HG03460 (cell line): ENCODE measurements around the gene KAZN.
"Not testable (repeated sequence)": the region's sequence is repeated elsewhere in the genome, so short reads cannot be mapped to it uniquely, and the experiment has no call there.

ENCODE experiments used
- ATAC-seq: cut with Tn5 transposase; IDR thresholded peaks from one replicate; pipeline ENCODE4 v1.9.1; 2021; ENCODE audit not compliant: unreplicated experiment

Gene KAZN

GRCh38 chr1:15115542-15116330, 517.3 kb downstream of the KAZN start:
- ATAC-seq: no peak

DNA sequence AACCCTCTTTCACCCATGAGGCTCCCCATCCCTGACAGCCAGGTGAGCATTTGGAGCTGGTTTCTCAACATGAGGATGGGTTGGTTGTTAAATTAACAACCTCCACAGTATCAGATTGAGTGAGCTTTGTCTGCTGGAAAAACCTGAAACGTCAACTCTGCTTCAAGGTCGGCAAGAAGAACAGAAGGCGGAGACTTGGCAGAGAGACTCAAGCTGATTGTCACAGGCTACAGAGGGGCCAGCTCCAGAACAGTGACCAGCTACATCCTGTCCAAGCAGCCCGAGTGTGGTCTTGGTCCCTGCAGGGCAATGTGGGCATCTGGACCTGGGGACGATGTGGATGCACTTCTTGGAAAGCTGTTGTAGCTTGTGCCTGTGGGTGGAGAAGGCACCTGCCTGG, 518.5 kb downstream of the KAZN start:
- ATAC-seq: no peak

GRCh38 chr1:15117671-15118325, 519.3 kb downstream of the KAZN start:
- no peak for ATAC-seq

GRCh38 chr1:15118579-15118978, 520.1 kb downstream of the KAZN start:
- ATAC-seq: no peak

GRCh38 chr1:15120251-15120945, 521.9 kb downstream of the KAZN start:
- ATAC-seq: no peak

- no peak for ATAC-seq
Measured at GRCh38 chr1:15122331-15122730, 523.8 kb downstream of the KAZN start.

DNA sequence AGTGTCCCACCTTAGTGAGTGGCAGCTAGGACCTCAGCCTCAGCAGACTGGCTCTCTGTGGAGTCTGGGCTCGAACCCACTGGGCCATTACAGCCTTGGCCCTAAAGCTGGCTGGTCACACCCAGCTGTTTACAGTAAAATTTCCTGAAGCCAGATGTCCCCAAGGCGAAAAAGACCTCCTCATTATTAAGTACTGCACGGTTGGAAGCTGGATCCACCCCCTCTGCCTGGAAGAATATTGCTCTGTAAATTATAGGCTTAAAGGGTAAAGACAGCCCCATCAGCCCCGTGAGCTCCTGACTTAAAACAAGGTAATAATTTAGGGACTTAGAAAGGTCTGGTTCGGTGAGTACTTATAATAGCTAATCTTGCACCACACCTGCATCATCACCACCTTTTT, 524.8 kb downstream of the KAZN start:
- ATAC-seq: no peak

- ATAC-seq: no peak
Measured at GRCh38 chr1:15123925-15124324, 525.4 kb downstream of the KAZN start.

DNA sequence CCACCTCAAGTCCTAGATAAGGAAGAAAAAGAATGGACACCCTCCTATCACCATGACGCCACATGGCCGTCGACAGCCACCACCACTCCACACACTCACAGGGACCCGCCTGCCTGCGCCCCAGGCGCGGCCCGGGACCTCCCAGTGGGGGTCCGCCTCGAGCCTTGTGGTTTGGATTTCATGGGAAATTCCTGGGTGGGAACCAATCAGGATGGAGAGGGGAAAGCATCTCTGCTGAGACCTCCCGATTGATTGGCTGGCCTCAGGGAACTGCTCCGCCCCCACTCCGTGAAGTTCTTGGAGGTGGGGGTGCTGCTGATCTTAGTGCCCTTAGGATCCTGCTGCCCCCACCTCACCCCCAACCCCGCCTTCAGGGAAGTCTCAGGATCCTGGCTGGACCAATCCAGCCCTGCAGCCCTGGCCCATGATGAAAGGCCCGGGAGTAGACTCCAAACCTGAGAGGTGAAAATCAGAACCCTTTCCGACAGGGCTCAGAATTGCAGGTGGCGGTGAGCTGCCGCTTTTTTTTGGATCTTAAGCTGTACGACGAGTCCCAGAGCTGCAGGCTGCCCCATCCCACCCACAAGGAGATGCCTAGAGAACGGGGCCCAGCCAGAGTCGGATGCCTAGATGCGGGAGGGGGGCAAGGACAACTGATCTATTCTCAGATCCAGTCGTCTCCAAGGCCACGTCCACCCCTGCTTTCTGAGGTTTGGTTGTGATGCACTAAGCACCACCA, 526.0 kb downstream of the KAZN start:
- no peak for ATAC-seq

DNA sequence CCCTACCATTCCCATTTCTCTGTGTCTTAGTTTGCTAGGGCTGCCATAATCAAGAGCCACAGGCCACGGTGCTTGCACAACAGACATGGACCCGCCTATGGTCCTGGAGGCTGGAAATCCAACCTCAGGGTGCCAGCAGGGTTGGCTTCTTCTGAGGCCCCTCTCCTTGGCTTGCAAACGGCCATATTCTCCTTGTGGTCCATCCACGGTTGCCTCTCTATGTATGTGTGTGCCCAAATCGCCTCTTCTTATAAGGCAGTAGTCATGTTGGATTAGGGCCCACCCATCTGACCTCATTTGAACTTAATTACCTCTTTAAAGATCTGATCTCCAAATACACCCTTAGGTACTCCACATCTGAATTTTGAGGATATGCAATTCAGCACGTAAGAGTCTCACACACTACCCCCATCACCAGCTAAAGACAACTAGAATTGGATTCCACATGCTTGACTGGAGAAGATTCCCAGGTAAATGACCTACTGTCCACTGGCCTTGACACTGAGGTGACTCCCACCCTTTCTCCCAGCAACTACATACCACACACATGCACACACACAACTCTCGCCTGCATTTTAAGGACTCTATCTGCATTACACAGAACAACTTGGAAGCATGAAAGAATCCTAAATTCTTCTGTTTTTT, 526.7 kb downstream of the KAZN start:
- ATAC-seq: no peak

GRCh38 chr1:15128077-15128476, 529.6 kb downstream of the KAZN start:
- no peak for ATAC-seq

DNA sequence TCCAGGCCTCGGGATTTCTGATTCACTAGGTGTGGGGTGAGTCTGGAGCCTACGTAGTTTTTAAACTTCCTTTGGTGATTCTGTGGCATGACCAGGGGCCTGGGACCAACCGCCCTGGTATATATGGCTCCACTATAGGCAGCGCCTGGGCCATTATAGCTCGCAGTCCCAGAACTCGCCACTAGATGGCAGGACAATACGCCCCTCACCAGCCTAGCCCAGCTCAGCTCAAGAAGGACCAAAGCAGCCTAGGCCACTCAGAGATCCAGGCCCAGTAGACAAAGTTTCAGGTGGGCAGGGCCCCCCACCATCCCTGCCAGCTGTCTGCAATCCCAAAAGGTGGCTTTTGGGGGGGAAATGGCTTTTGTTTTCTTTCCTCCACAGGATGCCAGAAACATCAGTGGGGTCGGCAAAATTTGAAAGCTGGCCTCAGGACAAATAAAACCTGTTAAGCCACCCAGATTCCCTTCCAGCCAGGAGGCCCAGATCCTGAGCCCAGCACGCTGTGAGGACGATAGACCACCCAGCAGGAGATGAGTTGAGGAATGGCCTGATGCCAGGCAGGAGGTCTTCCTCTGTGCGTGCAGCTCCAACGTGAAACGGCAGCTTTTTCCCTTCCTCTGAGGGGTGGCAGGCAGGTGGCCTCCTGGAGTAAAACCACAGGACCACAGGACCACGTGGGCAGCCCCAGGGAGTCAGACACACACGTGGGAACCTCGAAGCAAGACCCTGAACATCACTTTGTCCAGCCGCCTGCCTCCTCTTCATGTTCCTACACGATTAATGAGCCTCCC, 530.2 kb downstream of the KAZN start:
- no peak for ATAC-seq

DNA sequence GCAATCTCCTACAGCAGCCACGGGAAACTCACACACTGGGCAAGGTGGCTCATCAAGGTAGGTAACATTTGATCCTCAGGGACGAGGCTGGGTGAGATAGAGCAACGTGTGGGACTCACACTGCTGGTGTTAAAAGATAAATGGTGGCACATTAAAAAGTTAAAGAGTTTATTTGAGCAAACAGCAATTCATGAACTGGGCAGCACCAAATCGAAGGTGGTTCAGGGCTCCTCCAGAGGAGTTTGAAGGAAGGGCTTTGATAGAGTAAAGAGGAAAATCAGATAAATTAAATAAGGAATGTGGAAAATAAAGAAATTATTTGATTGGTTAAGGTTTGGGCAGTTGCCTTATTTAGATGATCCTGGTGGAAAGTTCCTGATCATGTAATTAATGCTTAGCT, 531.5 kb downstream of the KAZN start:
- no peak for ATAC-seq

- ATAC-seq: no peak
Measured at GRCh38 chr1:15130607-15131006, 532.1 kb downstream of the KAZN start.

DNA sequence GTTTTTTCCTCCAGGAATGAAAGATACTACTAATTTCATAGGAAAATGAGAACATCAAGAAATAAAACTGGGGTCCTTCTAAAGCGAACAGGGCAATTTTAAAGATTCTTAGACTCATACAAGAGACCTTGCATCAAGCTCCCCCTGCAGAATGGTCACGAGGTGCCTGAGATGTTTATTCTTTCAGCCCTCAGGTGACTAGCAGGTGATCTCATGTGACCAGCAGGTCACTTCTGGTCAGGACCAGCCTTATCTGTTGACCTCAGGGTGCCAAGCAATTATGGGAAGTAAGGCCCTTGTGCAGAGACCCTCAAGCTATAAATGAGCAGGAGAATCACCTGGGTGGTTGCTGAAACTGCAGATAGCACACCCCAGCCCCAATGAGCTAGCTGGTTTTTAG, 534.5 kb downstream of the KAZN start:
- no peak for ATAC-seq

- no peak for ATAC-seq
Measured at GRCh38 chr1:15134285-15134684, 535.8 kb downstream of the KAZN start.

DNA sequence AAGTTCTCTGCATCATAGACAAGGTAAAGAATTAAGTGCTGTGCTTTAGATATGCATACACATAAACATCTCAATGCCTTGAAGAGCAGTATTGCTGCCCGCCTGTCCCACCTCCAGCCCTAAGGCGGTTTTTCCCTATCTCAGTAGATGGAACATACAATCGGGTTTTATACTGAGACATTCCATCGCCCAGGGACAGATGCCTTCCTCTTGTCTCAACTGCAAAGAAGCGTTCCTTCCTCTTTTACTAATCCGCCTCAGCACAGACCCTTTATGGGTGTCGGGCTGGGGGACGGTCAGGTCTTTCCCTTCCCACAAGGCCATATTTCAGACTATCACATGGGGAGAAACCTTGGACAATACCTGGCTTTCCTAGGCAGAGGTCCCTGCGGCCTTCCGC, 537.1 kb downstream of the KAZN start:
- ATAC-seq: not testable (repeated sequence)

DNA sequence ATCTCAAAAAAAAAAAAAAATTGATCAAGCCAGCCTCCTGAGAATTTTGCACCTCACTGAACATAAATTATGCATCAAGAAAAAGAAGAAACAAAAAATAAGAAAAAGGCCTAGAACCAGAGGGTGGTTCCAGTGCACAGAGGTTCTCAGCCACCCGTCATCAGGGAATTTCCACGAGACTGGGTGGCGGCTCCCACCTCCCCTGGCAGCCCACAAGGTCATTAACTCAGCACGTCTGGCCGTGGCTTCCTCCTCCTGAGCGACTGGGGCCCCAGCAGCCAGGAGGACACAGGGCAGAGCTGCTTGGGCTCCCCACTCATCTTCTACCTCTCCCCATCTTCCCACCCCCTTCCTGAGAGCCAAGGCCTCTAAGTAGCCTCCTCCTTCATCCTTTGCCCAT, 539.3 kb downstream of the KAZN start:
- ATAC-seq: no peak

DNA sequence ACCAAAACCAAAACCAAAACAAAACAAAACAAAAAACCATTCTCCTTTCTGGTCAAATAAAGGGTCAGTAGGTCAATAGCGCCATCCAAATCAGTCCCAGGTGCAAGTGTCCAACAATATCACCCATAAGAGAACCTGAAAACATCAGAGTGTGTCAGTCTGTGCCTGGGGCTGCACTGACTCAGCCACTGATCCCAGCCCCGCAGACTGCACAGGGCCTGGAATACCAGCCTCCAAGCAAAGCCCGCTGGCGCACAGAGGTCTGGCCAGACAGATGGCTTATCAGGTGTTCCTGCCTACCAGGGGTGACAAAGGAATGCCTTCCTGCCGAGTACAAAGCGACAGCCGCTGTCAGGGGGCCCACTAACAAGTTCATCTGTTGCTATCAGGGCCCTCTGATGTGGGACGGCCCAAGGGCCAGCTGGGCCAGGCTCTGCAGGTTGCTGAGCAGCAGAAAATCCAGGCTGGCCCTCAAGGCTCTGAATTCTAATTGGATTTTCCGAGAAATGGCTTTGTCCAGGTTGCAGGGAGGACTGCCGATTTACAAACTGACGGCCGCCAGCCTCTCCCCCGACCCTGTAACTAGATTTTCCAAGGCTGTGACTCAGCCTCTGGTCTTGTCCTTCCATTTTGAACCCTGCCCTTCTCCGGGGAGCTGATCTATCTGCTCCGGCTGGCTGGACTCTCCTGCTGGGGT, 541.3 kb downstream of the KAZN start:
- ATAC-seq: no peak
